Activated B cell treated with CpG ODN at 0.5 μM for 24 hours (primary cell): Measurements from ENCODE around the gene SUCO. TPM values are rescaled to one million over a fixed set of nuclear protein-coding genes. Genes with fewer than 3 reads are reported as not detected.
"Not testable (repeated sequence)": the region's sequence is repeated elsewhere in the genome, so short reads cannot be mapped to it uniquely, and the experiment has no call there.

ENCODE experiments used
- ATAC-seq: fragments of 200-7000 bp; cut with Tn5 transposase; one replicate; pipeline ENCODE4 v1.10.0; 2021; ENCODE audit warnings: low read depth, mild to moderate bottlenecking, moderate library complexity
- CTCF ChIA-PET: fragments of 350-600 bp; sonication (Branson Sonifier 250); formaldehyde crosslinking; loops from one replicate; lab custom pipeline; 2021; ENCODE audit warnings: antibody characterized with exemption; lab: Charles Lee
- POLR2A ChIA-PET: fragments of 350-600 bp; sonication (Branson Sonifier 250); formaldehyde crosslinking; loops from one replicate; lab custom pipeline; 2021; ENCODE audit warnings: antibody characterized with exemption; lab: Charles Lee
- DNase-seq: peaks from one replicate; pipeline ENCODE4 v3.0.0; 2022
- H3K27ac Mint-ChIP-seq: one replicate; pipeline ENCODE4 v1.8.0; 2020; ENCODE audit warnings: mixed read lengths
- H3K27me3 Mint-ChIP-seq: one replicate; pipeline ENCODE4 v1.8.0; 2021; ENCODE audit warnings: mixed read lengths
- H3K36me3 Mint-ChIP-seq: one replicate; pipeline ENCODE4 v1.8.0; 2021; ENCODE audit warnings: low read depth, mixed read lengths
- H3K4me1 Mint-ChIP-seq: one replicate; pipeline ENCODE4 v1.8.0; 2021; ENCODE audit warnings: mixed read lengths
- H3K4me3 Mint-ChIP-seq: one replicate; pipeline ENCODE4 v1.8.0; 2020; ENCODE audit warnings: mild to moderate bottlenecking, mixed read lengths
- H3K9me3 Mint-ChIP-seq: one replicate; pipeline ENCODE4 v1.8.0; 2020; ENCODE audit warnings: mixed read lengths
- CTCF ChIP-seq: fragments of 200-600 bp; IDR thresholded peaks from one replicate; pipeline ENCODE4 v1.8.0; 2022; ENCODE audit warnings: antibody characterized with exemption, mild to moderate bottlenecking
- intact Hi-C: fragments of 100-400 bp; cut with micrococcal nuclease; formaldehyde crosslinking; loops from one replicate; pipeline ENCODE4 v1.15.1; 2024
- total RNA-seq: library from RNA; stranded (reverse); gene quantifications from 2 replicates; pipeline ENCODE4 v1.2.3, GENCODE V29; 2022

The SUCO gene
- total RNA-seq, 1 donor from 2014 or later = 47.1 TPM

DNA sequence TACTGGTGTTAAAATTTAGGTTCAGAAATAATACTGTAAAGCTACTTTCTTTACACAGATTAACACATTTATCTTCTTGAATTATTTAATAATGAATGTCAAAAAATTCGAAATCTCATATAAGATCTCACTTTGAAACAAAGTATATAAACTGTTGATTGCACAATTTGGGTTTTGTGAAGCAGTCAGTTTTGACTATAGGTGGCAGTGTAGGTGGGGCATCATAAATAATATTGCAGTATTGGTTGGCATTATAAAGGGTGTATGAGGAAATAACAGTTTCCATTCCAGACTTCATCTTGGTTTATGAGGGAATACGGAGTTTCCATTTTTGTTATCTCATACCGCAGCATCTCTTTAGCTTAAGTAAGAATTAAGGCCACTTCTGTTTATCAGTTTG is 49.9 kb downstream of the SUCO start:
- TF ChIP-seq CTCF = no peak
- POLR2A ChIA-PET = no interaction called here

GRCh38 chr1:172585348-172585747 is 52.4 kb downstream of the SUCO start:
- intact Hi-C loops = no loop called here
- POLR2A ChIA-PET = no interaction called here

More for the DNA sequence above, 49.9 kb downstream of the SUCO start:
- Mint-ChIP-seq H3K9me3 (no peaks in the 10 kb centered on the region), H3K27ac (no peak overlapping the region), H3K4me1 (no peaks in the 10 kb centered on the region), H3K4me3 (no peak overlapping the region), H3K36me3 (peaks cover 51% of the 10 kb centered on the region), H3K27me3 (no peaks in the 10 kb centered on the region)
- ATAC-seq (no peak), DNase-seq (no peak)
- CTCF ChIA-PET = interaction anchor here (0.7 kb wide), 1 partner anchor 131 kb away, joined by 3 read pairs; no protein-coding TSS in a partner anchor
- intact Hi-C loops = no loop called here

GRCh38 chr1:172585861-172586260 is 52.9 kb downstream of the SUCO start:
- H3K27ac Mint-ChIP-seq = no peak overlapping the region
- no peak overlapping the region for H3K4me3 Mint-ChIP-seq
- peaks cover 55% of the 10 kb centered on the region for H3K36me3 Mint-ChIP-seq
- POLR2A ChIA-PET = interaction anchor here (0.6 kb wide), 1 partner anchor 134 kb away, joined by 7 read pairs; no protein-coding TSS in a partner anchor
- ATAC-seq = no peak
- no peaks in the 10 kb centered on the region for H3K9me3 Mint-ChIP-seq
- intact Hi-C loops = no loop called here
- no peak for TF ChIP-seq CTCF
- CTCF ChIA-PET = no interaction called here
- no peaks in the 10 kb centered on the region for H3K4me1 Mint-ChIP-seq
- H3K27me3 Mint-ChIP-seq = no peaks in the 10 kb centered on the region
- DNase-seq = no peak

More at GRCh38 chr1:172585348-172585747, 52.4 kb downstream of the SUCO start:
- Mint-ChIP-seq H3K4me3 (no peak overlapping the region), H3K36me3 (peaks cover 55% of the 10 kb centered on the region), H3K4me1 (no peaks in the 10 kb centered on the region), H3K27ac (no peak overlapping the region), H3K27me3 (no peaks in the 10 kb centered on the region), H3K9me3 (no peaks in the 10 kb centered on the region)
- DNase-seq = no peak
- ATAC-seq = no peak
- no peak for TF ChIP-seq CTCF
- CTCF ChIA-PET = no interaction called here

GRCh38 chr1:172588296-172589291 is 55.6 kb downstream of the SUCO start:
- no peak for TF ChIP-seq CTCF
- no peak overlapping the region for H3K27ac Mint-ChIP-seq
- H3K4me3 Mint-ChIP-seq = no peak overlapping the region
- H3K9me3 Mint-ChIP-seq = no peaks in the 10 kb centered on the region
- intact Hi-C loops = no loop called here
- no peaks in the 10 kb centered on the region for H3K27me3 Mint-ChIP-seq
- ChIA-PET POLR2A (no interaction called here), CTCF (interaction anchor here (1.7 kb wide), 1 partner anchor 131 kb away, joined by 6 read pairs; no protein-coding TSS in a partner anchor)
- ATAC-seq (no peak), DNase-seq (no peak)
- peaks cover 61% of the 10 kb centered on the region for H3K36me3 Mint-ChIP-seq
- peaks cover 1% of the 10 kb centered on the region for H3K4me1 Mint-ChIP-seq

DNA sequence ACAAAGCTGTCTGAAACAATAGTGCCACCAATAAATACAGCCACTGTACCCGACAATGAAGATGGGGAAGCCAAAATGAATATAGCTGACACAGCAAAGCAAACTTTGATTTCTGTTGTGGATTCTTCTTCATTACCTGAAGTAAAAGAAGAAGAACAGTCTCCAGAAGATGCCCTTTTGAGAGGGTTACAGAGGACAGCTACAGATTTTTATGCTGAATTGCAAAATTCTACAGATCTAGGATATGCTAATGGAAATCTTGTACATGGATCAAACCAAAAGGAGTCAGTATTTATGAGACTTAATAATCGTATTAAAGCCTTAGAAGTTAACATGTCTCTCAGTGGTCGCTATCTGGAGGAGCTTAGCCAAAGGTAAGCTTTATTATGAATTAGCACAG is 56.6 kb downstream of the SUCO start:
- H3K27me3 Mint-ChIP-seq = no peaks in the 10 kb centered on the region
- no peak overlapping the region for H3K27ac Mint-ChIP-seq
- no peak for DNase-seq
- no peak overlapping the region for H3K4me3 Mint-ChIP-seq
- ATAC-seq = no peak
- CTCF ChIA-PET = interaction anchor here (1.7 kb wide), 1 partner anchor 130 kb away, joined by 6 read pairs; no protein-coding TSS in a partner anchor
- POLR2A ChIA-PET = no interaction called here
- peaks cover 1% of the 10 kb centered on the region for H3K4me1 Mint-ChIP-seq
- no peak for TF ChIP-seq CTCF
- intact Hi-C loops = no loop called here
- H3K36me3 Mint-ChIP-seq = peaks cover 69% of the 10 kb centered on the region
- no peaks in the 10 kb centered on the region for H3K9me3 Mint-ChIP-seq

DNA sequence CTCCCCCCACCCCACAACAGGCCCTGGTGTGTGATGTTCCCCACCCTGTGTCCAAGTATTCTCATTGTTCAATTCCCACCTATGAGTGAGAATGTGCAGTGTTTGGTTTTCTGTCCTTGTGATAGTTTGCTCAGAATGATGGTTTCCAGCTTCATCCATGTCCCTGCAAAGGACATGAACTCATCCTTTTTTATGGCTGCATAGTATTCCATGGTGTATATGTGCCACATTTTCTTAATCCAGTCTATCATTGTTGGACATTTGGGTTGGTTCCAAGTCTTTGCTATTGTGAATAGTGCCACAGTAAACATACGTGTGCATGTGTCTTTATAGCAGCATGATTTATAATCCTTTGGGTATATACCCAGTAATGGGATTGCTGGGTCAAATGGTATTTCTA is 58.5 kb downstream of the SUCO start:
- H3K9me3 Mint-ChIP-seq, ATAC-seq, POLR2A ChIA-PET, intact Hi-C loops, CTCF ChIA-PET, H3K27me3 Mint-ChIP-seq, H3K4me1 Mint-ChIP-seq, DNase-seq, H3K27ac Mint-ChIP-seq, H3K4me3 Mint-ChIP-seq: not testable (repeated sequence)
- peaks cover 86% of the 10 kb centered on the region for H3K36me3 Mint-ChIP-seq

- DNase-seq, H3K4me1 Mint-ChIP-seq, intact Hi-C loops, POLR2A ChIA-PET, H3K4me3 Mint-ChIP-seq, ATAC-seq, H3K27ac Mint-ChIP-seq, H3K27me3 Mint-ChIP-seq, CTCF ChIA-PET, H3K9me3 Mint-ChIP-seq: not testable (repeated sequence)
- peaks cover 88% of the 10 kb centered on the region for H3K36me3 Mint-ChIP-seq
These were observed 62.1 kb downstream of the SUCO start for GRCh38 chr1:172595066-172595465.
